T1000 (cell line): ENCODE results near the gene MMAB.

Source experiments
- DNase-seq: peaks from one replicate; lab custom pipeline; 2025; ENCODE audit warnings: mixed read lengths; lab: John Stamatoyannopoulos, UW

Gene MMAB

DNA sequence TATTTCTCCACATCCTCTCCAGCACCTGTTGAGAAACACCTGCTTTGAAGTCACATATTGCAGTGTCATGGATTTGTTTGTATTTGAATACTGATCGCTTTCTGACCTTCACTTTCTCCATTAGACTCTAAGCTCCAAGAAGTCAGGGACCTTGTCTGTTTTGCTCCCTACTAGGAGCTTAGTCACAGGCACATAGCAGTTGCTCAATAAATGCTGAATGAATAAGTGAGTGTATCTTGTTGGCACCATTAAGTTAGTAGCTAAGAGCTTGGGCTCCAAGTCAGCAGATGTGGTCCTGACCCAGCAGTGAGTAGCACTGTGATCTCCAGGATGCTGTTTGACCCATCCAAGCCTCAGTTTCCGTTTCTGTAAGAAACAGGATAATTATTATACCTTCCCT lies 10.4 kb upstream of the MMAB start:
- DNase-seq, result no peak

DNA sequence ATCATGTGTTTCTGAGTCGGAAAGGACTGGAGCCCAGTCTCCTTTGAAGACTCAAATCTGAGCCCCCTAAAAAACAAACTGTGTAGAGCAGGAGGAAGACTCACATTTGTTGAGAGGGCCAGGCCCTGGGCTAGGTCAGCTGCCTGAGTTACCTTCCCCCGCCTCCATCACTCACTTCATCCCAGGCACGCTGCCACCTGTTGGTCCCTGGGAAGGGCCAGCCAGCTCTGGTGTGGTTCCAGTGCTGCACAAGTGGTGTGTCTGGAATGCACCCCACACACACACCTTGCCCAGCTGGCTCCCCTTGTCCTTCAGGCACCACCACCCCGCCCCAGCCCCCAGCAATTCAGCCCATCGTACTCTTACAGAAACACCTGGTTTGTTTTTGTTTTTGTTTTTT lies 9.3 kb upstream of the MMAB start:
- DNase-seq, result no peak

DNA sequence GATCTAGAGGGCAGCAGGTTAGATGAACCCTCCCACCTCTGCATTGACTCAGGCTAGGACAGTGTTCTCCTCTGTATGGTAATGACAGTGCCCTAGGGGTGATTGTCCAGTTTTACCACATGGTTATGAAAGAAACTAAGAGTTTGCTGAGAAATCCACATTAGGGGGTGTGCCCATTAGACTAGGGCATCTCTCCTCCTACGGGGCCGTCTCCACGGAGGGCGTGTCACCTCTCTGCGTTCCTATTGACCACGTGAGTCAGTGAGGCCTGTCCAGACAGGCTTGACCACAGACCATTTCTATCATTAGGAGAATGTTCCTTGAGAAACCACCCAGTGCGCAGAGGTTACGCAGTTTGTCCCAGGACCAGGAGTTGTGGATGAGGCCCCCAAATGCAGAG lies 8.6 kb upstream of the MMAB start:
- DNase-seq, result no peak

DNA sequence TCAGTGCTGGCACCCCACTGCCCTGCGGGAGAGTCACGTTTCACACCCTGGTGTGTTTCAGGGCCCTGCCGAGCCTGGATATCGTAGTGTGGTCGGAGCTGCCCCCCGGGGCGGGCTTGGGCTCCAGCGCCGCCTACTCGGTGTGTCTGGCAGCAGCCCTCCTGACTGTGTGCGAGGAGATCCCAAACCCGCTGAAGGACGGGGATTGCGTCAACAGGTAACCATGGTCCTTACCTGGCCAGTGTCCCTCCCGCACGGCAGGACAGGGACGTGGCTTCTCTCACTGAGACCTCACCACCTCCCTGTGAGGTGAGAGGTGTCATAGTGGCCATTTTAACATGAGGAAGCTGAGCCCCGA lies 8.0 kb upstream of the MMAB start:
- DNase-seq, result no peak

DNA sequence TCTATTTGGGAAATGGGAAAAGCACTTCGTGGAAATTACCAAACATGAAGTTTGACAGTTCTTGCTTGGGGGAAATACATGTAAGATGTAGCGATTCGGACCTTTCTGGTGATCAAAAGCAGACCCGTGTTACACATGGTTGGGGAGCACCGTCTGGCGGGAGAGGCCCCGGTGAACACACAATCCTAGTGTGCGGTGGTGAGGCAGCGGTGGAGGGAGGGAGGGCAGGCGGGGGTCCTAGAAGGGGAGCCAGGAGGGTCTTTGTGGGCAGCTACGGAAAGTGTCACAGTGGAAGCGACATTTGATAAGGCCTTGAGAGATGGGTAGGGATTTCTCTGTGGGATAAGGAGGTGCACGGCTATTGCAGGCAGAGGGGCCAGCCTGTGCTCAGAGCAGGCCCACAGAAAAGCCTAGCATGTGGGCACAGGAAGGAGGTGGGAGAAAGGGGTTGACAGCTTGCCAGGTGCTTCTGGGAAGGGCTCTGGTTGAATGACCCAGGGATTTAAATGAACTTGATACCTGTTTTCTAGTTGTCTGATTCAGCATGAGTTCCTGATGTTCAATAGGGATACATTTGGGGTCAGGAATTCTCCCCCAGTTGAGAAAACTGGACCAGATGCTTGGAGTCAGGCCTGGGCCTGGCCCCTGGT lies 7.5 kb upstream of the MMAB start:
- no peak for DNase-seq

DNA sequence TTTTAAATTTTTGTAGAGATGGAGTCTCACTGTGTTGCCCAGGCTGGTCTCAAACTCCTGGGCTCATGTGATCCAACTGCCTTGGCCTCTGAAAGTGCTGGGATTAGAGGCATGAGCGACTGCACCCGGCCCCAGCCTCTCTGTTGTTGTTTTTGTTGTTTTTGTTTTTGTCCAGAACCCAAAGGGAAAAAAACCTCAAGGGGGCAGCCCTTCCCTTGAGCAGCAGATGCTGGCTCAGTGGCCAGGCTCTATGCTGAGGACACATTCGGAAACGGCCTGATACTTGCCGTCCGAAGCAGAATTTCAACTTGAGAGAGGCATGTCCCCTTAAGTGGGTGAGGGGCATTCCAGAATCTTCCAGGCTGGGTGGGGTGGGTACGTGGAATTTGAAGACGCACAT lies 7.0 kb upstream of the MMAB start:
- no peak for DNase-seq

DNA sequence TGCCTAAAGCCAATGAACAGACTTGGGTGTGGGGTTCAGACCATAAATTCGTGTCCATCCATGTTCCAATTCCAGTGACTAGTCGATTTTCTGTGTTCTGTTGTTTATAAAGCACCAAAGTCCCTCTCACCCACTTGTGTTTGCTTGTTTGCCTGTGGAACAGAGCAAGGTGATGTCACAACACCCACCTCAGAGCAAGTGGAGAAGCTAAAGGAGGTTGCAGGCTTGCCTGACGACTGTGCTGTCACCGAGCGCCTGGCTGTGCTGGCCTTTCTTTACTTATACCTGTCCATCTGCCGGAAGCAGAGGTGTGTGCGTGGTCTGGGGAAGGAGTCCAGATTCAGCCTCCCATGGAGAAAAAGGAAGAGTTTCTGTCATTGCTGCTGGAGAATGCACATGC lies 6.3 kb upstream of the MMAB start:
- DNase-seq, result no peak

DNA sequence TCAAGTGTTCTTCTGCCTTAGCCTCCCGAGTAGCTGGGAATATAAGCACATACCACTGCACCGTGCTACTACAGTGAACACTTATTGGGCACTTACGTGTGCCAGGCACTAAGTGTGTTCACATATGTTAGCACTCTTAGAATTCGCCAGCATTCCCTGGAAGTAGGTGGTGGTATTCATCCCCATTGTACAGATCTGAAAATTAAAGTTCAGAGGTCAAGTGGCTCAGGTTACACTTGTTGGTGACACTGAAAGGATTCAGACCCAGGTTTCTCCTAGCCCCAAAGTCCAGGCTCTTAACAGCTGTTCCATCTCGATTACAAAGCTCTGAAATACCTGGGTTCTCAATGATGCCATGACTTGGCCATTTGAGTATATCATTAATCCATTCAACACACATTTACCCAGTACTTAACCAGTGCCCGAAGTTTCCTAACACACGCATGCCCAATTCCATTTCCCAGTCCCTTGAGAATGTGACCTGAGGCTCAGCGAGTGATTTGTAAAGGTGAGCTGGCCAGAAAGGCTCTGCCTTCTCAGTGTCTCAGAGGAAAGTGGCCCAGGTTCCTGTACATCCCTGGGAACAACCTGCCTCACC lies 5.1 kb upstream of the MMAB start:
- DNase-seq, result no peak

DNA sequence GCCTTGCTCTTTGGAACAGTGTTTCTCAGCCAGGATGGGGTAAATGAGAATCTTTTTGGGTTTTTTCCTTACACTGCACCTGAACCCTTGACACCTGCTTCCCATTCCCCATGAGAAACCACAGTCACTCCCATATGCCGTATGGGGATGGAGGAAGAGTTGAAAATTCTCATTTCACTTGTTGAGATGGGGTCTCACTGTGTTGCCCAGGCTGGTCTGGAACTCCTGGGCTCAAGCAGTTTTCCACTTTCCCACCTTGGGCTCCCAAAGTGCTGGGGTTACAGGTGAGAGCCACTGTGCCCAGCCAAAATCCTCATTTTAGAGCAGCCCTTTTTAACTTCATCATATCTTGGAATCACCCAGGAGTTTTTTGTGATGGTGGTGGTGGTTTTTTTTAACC lies 4.0 kb upstream of the MMAB start:
- no peak for DNase-seq

DNA sequence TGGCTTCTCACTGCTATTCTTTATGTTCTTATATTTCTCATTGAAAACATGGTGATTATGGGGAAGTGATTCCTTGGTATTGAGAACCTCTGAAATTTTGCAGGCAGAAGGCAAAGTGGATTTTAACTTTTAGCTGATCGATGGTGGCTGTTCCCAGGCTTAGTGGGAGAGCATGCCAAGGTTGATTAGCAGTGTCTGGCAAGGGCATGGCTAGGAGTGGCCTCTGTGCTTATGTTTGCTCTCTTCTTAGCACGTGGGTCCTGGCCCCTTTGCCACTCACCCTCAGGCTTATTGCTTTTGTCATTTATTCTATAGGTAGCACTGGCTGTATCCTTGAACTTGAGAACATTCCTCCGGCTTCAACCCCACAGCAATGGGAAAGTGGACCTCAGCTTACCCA lies 2.4 kb upstream of the MMAB start:
- DNase-seq, result no peak

DNA sequence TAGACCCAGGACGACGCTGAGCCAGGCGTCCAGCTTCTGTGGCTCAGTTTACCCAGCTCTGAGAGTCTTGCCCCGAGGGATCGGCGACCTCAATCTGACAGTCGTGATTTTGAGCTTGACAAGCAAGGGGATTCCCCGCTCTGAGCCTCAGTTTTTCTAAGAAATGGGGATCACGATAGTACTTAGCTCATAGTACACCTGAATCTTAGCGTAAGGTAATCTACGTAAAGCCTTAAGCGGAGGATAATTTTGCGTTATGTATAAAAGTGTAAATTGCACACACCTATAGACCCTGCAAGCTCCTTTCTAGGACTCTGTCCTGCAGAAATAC lies 575 bp upstream of the MMAB start:
- DNase-seq, result no peak

DNA sequence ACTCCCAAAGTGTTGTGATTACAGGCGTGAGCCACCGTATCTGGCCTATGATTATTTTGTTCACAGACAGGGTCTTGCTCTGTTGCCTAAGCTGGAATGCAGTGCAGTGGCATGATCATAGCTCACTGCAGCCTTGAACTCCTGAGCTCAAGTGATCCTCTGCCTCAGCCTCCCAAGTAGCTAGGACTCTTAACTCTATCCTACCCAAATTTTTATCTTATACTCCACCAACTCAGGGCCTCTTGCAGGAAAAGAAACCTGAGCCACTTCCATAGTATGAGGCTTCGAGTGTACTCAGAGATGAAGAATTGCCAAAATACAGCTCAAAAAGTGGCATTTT lies 828 bp downstream of the MMAB start:
- no peak for DNase-seq

DNA sequence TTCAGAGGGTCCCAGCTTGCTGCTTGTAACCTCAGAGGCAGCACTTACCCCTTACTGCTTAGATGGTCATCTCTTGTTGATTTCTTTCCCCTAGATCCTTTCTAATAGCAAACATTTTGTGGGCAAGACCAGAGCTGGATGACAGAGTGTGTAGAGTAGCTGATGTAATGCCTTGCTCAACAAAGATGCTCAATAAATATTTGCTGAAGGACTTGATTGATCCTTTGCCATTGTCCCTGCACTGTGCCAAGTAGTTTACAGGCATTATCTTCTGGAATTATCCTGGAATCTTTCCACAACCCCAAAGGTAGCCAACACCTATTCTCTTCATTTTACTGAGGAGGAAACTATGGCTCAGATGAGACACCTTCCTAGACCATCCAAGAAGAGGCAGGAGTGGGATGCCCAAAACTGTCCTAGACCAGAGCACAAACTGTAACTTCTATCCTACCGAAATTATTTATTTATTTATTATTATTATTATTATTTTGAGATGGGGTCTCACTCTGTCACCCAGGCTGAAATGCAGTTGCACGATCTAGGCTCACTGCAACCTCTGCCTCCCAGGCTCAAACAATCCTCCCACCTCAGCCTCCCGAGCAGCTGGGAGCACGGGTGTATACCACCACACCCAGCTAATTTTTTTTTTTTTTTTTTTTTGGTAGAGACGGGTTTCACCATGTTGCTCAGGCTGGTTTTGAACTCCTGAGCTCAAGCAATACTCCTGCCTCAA lies 1.4 kb downstream of the MMAB start:
- no peak for DNase-seq

DNA sequence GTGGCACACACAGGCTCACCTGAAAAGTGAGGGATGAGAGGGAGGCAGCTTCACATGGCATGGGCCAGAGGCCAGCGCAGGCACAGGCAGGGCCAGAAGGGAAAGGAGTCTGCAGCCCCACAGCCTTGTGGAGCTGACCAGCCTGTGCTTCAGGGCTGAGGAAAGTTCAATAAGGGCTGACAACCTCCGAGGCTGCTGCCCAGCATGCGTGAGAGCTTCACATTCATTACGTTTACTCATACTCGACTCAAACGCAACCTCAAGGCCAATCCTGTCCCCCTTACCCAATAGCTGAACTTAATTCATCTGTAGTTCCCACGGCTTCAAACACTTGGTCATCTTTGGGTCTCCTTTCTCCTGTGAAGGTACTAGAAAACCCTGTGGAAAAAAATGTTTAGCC lies 4.8 kb downstream of the MMAB start:
- DNase-seq, result no peak

DNA sequence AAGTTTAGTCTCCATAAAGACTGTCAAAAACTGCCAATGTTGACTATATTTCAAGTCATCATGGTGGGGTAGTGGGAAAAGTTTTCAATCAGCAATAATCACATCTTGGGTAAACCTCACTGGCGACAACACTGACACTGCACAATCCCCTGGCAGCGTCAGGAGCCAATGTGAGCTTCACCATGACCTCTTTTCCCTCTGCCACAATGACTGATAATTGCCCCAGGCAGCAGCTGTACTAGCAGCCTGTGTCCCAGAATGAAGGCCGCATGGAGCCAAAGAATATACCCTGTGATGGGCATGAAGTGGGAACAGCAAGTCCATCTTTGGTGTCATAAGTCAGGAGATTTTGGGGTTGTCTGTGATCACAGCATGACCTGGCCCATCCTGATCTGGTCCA lies 5.3 kb downstream of the MMAB start:
- DNase-seq, result no peak

DNA sequence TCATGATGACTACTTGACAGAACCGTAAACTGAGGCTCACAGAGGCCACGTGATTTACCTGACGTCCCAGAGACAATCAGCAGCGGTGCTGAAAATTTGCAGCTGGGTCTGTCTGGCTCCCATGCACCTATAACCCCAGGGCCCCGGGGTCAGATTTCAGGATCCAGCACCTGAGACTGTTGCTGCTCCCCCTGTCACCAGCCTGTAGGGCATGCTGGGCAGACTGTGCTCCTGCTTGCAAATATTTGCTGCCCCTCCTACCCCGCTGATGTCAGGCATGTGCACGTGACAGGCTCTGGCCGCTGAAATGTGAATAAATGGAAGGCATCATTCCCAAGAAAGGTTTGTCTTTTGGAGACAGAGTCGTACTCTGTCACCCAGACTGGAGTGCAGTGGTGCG lies 6.0 kb downstream of the MMAB start:
- no peak for DNase-seq

DNA sequence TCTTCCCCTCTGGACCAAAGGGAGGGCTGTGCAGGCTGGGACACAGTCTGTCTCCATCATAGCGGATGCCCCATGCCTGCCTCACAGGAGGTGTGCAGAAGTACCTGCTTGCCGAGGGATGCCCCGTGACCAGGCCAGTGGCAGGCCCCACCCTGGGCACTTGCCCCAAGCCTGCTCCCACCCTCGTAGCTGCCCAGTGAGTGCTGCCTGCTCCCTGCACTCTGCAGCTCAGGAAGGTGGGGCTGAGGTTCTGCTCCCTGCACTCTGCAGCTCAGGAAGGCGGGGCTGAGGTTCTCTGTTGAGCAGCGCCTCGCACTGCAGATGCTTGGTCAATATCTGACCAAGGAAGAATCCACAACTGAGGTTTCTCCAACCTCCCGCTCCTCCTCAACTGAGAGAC lies 6.9 kb downstream of the MMAB start:
- no peak for DNase-seq

DNA sequence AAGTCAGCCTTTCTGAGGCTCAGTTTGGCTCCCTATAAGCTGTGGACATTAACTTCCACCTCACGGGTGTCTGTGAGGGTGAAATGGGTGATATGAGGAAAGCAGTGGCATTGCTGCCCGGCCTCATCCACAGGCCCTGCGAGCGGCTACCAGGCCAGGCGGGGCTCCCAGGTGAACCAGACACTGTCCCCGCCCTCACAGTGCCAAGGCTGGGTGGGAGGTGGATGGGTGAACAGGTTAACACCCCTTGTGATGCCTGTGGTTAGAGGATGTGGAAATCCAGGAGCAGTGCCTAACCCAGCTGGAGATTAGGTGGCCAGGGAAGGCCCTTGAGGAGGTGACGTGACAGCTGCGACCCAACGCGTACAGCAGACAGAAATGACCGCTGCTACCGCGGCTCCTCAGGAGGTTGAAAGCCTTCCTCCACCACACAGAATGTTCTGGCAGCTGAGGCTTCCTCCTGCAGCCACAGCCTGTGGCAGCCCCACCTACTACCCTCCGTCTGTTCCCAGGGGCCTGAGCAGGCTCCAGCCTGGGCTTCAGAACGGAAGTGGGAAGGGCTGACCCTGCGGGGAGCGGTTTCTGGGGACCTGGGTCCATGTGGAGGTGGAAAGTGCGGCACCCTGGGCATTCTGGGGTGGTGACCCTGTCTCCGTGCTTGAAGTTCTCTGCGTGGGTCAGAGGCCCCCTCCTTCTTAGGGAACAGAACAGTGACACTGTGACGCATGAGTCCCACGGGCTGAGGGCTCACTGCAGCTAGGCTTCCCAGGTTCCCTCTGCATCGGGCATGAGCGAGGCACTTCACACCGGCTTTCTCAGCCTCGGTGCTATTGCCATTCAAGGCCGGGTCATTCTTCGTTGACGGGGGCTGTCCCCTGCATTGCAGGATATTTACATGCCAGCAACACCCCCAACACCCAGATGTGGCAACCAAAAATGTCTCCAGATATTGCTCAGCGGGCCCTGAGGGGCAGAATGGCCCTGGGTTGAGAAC lies 9.7 kb downstream of the MMAB start:
- no peak for DNase-seq

DNA sequence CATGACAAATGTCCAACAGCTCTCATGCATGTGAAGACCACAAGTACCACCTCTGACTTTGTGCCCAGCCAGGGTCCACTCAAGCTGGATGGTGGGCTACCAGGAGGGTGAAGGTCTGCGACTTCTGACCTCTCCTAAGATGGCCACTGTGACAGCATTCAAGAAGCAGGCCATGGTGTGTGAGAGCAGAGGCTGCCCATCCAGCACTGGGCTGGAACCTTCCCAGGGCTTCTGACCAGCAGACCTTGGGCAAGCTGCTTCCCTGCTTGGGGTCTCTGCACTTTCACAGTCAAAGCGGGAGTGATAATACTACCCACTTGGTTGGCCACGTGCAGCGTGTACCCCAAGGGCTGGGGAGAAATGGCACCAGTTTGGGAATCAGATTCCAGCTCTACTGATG lies 10.4 kb downstream of the MMAB start:
- DNase-seq, result no peak

DNA sequence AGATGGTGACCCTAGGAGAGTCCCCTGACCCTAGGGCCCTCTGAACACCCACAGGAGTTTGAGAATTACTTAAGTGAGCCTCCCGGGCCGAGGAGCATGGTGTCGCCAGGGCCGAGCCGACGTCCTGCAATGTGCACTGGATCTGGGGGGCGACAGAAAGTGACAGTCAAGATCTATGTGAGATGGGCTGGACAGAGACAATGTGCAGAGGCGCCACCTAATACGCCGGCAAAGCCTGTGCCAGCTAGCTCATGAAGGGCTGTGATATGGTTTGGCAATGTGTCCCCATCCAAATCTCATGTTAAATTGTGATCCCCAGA lies 11.6 kb downstream of the MMAB start:
- DNase-seq, result no peak

DNA sequence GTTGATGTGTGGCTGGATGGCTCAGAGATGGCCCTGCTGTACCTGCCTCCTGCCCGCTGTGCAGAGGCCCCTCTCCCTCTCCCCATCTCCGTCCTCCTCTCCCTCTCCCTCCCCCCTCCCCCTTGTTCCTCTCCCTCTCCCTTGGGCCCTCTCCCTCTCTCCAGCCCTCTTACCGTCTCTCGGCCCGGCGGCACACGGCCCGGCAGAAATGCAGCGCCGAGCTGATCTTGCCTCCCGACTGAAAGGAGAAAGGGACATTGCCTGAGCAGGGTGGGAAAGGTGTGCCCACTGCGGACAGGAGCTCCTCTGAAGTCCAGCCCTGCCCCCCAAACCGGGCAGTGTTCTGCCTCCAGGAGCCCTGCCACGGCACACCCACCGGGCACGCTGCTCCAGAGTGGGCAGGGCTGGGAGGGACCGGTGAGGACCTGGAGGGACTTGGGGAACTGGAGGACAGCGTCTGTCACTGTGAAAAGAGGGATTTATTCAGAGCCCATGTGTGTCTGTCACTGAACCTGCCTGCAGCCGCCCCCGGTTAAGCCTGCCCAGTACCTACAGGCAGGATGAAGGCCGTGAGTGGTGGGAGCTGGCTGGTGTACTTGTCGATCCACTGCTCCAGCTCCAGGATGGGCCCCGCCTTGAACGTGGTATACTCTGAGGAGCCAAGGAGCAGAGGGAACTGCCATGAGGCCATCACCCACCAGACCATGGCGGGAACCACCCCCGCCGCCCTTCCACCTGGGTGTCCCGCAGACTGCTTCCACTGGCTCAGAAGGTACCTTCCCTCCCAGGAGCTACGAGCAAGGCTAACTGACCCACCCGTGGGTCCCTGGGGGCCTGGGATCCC lies 12.2 kb downstream of the MMAB start:
- DNase-seq, result no peak

DNA sequence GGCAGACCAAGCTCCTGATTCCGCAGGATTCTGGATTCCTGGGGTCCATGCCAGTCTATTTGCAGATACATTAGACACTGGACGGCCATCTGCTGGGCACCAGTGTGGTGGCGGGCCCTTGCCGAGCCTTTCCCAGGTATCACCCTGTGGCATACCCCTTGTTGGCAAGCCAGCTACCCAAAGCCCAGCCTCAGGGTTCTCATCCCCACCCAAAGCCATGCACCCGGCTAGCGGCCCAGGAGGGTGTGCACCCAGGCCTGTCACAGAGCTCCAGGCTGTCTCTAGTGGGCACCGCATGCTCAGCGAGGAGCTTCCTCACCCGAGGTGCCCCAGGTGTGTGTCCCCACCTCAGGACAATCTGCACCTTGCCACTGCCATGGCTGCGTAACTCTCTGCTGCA lies 13.7 kb downstream of the MMAB start:
- DNase-seq, result no peak
